Spleen (tissue), 11 donors: Measurements from ENCODE around the gene DAPK3. TPM values are rescaled to one million over a fixed set of nuclear protein-coding genes. Genes with fewer than 3 reads are reported as not detected.

Experiments
- DNase-seq: peaks from one replicate; pipeline ENCODE4 v3.0.0-alpha.2; 2020
- H3K27ac ChIP-seq, 8 donors: fragments of 200-600 bp; sonication (generic) in 7 of 8; 1 replicate in 4 of 8; 2 replicates in 4 of 8; pipeline versions ENCODE4 v1.5.0 to v1.8.0; 2016 to 2021; ENCODE audit warnings: inconsistent platforms in 4 of 8, mild to moderate bottlenecking in 4 of 8, moderate library complexity in 1 of 8
- H3K27me3 ChIP-seq, 7 donors: fragments of 200-600 bp; sonication (generic) in 6 of 7; replicated peaks in 1 of 7; 1 replicate in 4 of 7; 2 replicates in 3 of 7; pipeline versions ENCODE4 v1.5.0 to v1.8.0; 2016 to 2021; ENCODE audit warnings: inconsistent platforms in 3 of 7, mild to moderate bottlenecking in 1 of 7
- H3K36me3 ChIP-seq, 6 donors: fragments of 200-600 bp; sonication (generic) in 5 of 6; 1 replicate in 4 of 6; 2 replicates in 2 of 6; pipeline versions ENCODE4 v1.5.0 to v1.8.0; 2016 to 2021; ENCODE audit warnings: inconsistent platforms in 2 of 6
- H3K4me1 ChIP-seq, 6 donors: fragments of 200-600 bp; sonication (generic) in 5 of 6; 1 replicate in 3 of 6; 2 replicates in 3 of 6; pipeline versions ENCODE4 v1.5.0 to v1.8.0; 2016 to 2021; ENCODE audit warnings: inconsistent platforms in 3 of 6
- H3K4me3 ChIP-seq, 8 donors: fragments of 200-600 bp; sonication (generic) in 7 of 8; 1 replicate in 4 of 8; 2 replicates in 4 of 8; pipeline versions ENCODE4 v1.5.0 to v1.8.0; 2016 to 2021; ENCODE audit warnings: inconsistent platforms in 4 of 8, mild to moderate bottlenecking in 4 of 8, moderate library complexity in 2 of 8
- H3K9me3 ChIP-seq, 8 donors: fragments of 200-600 bp; sonication (generic) in 7 of 8; 1 replicate in 4 of 8; 2 replicates in 4 of 8; pipeline versions ENCODE4 v1.5.0 to v1.8.0; 2016 to 2021; ENCODE audit warnings: inconsistent platforms in 4 of 8
- POLR2A ChIP-seq, 3 donors: fragments of 450-650 bp; IDR thresholded peaks; one replicate each; pipeline ENCODE4 v1.5.1; 2017; ENCODE audit warnings: antibody characterized with exemption in 3 of 3, mild to moderate bottlenecking in 1 of 3
- POLR2AphosphoS5 ChIP-seq, 3 donors: sonication (generic); formaldehyde crosslinking; IDR thresholded peaks; one replicate each; pipeline ENCODE4 v1.5.1; 2017; ENCODE audit warnings: antibody characterized with exemption in 3 of 3
- WGBS, 5 donors: extraction: QIAGEN DNeasy Blood & Tissue Kit in 3 of 5; methylation state at CpG; one replicate each; pipeline versions ENCODE4 v1.1.5 to v1.1.7; 2013 to 2018; 5-methylcytosine and 5-hydroxymethylcytosine counted together
- intact Hi-C: fragments of 100-400 bp; cut with DNase I; formaldehyde crosslinking; loops from one replicate; pipeline ENCODE4 v1.15.0; 2023; ENCODE audit warnings: low total_unique reads
- polyA plus RNA-seq, 3 donors: library from polyadenylated mRNA; stranded (reverse); fragments of 200-250 nt; gene quantifications; one replicate each; pipeline ENCODE4 v1.2.1, GENCODE V29; 2013
- total RNA-seq, 7 donors: library from RNA; depleted of rRNA in 3 of 7; stranded (reverse); fragments of >200 nt in 3 of 7; fragmentation: NEBNext Ultra II Directional in 4 of 7; extraction: Animal tissue kit (Norgen Biotek cat#: 25700) in 4 of 7; gene quantifications; one replicate each; pipeline versions ENCODE4 v1.1.0 to v1.2.1, GENCODE V29; 2016 to 2021
- TF ChIP-seq, protein P1 (sequence below), 11 experiments: fragments of 200-600 bp in 7 of 11; fragments of 450-650 bp in 4 of 11; sonication (generic) in 4 of 11; IDR thresholded peaks in 8 of 11; conservative IDR thresholded peaks in 3 of 11; 1 replicate in 7 of 11; 2 replicates in 4 of 11; pipeline versions ENCODE4 v1.4.0 to v1.8.0; 2016 to 2021; ENCODE audit warnings: antibody characterized with exemption in 11 of 11, inconsistent platforms in 4 of 11, mild to moderate bottlenecking in 1 of 11
- donor health status: healthy with polysubstance abuse.
- donor health status: DM: no; HTN: no; CAD: no; lungs with moderate emphysema.
- donor health status: DM: no; HTN: no; CAD: no.
- donor health status: Bipolar disorder and iron deficiency.
- donor health status: healthy.
- donor health status: DM: no; HTN: no; CAD: no.
- donor health status: DM: yes; HTN: yes; CAD: no.

Gene DAPK3
- total and polyA plus RNA-seq, 10 donors, result 26.5 to 68.8 (median 46.1) TPM

DNA sequence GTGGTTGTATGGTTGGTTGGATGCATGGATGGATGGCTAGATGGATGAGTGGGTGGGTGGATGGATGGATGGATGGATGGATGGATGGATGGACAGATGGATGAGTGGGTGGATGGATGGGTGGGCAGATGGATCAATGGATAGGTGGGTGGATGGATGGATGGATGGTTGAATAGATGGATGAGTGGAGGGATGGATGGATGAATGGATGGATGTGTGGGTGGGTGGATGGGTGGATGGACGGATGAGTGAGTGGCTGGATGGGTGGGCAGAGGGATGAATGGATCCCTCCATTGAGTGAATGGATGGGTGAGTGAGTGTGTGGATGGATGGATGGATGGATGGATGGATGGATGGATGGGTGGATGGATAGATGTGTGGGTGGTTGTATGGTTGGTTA is 47.0 kb downstream of the DAPK3 start:
- Histone ChIP-seq H3K27ac (no peak overlapping the region), H3K9me3 (peaks cover 0 to 41% (median 29%) of the 10 kb centered on the region in 8 donors), H3K4me3 (no peak overlapping the region), H3K36me3 (no peaks in the 10 kb centered on the region), H3K27me3 (peaks cover 0 to 6% (median 0%) of the 10 kb centered on the region in 7 donors), H3K4me1 (no peaks in the 10 kb centered on the region)
- intact Hi-C loops, result loop anchor here (5.0 kb wide), 1 partner anchor 228 kb away; the partner anchor contains the start of gene CREB3L3
- no peak for DNase-seq
- TF ChIP-seq POLR2AphosphoS5 (IDR thresholded peaks at IDR 0.05) (no peak), POLR2A (IDR thresholded peaks at IDR 0.05) (no peak)
- TF ChIP-seq, protein P1, sequence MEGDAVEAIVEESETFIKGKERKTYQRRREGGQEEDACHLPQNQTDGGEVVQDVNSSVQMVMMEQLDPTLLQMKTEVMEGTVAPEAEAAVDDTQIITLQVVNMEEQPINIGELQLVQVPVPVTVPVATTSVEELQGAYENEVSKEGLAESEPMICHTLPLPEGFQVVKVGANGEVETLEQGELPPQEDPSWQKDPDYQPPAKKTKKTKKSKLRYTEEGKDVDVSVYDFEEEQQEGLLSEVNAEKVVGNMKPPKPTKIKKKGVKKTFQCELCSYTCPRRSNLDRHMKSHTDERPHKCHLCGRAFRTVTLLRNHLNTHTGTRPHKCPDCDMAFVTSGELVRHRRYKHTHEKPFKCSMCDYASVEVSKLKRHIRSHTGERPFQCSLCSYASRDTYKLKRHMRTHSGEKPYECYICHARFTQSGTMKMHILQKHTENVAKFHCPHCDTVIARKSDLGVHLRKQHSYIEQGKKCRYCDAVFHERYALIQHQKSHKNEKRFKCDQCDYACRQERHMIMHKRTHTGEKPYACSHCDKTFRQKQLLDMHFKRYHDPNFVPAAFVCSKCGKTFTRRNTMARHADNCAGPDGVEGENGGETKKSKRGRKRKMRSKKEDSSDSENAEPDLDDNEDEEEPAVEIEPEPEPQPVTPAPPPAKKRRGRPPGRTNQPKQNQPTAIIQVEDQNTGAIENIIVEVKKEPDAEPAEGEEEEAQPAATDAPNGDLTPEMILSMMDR (IDR thresholded peaks at IDR 0.05 in 8 of 11, conservative IDR thresholded peaks at IDR 0.05 in 3 of 11), result no peak
- WGBS, 5 donors, result 80 to 95% (median 88%) methylated on average over 1 of the region's 1 CpG

DNA sequence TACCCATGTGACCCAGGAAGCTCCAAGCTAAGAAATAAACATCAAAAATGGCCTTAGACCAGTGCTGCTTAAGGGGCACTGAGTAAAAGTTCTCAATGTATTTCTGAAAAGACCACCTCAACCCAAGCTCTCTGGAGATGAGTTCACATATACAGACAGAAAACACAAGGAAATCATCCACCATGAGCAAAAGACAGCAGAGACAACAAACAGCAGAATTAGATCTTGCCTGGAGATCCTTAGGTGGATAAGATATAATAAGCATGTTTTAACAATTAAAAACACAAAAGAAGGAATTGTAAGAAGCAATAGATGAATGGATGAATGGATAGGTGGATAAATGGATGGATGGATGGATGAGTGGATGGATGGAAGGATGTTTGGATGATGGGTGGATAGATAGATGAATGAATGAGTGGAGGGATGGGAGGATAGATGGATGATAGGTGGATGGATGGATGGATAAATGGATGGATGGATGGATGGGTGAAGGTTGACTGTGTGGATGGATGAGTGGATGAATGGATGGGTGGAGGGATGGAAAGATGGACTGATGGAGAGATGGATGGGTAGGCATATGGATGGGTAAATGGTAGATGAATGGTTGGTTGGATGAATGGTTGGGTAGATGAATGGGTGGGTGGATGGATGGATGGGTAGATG is 47.7 kb downstream of the DAPK3 start:
- Histone ChIP-seq H3K36me3 (no peaks in the 10 kb centered on the region), H3K4me3 (no peak overlapping the region), H3K27ac (no peak overlapping the region), H3K9me3 (peaks cover 0 to 41% (median 29%) of the 10 kb centered on the region in 8 donors), H3K27me3 (peaks cover 0 to 6% (median 0%) of the 10 kb centered on the region in 7 donors), H3K4me1 (no peaks in the 10 kb centered on the region)
- TF ChIP-seq POLR2A (IDR thresholded peaks at IDR 0.05) (no peak), POLR2AphosphoS5 (IDR thresholded peaks at IDR 0.05) (no peak)
- TF ChIP-seq, protein P1 (IDR thresholded peaks at IDR 0.05 in 8 of 11, conservative IDR thresholded peaks at IDR 0.05 in 3 of 11), result no peak
- DNase-seq, result no peak
- intact Hi-C loops, result loop anchor here (5.0 kb wide), 1 partner anchor 229 kb away; the partner anchor contains the start of gene CREB3L3

DNA sequence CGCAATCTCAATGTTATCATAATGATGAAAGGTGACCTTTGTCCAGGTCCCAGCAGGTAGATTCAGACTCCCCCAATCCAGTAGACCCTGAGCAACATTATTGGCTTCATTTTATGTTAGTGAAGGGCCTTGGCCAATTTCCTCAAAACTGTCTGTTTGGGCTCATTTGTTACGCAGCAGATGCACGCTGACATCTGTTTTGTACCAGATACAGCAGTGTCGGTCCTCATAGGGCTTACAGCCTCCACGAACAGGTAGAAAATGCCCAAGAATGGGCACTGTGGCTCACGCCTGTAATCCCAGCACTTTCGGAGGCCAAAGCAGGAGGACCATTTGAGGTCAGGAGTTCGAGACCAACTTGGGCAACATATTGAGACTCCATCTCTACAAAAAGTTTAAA is 51.1 kb downstream of the DAPK3 start:
- DNase-seq, result no peak
- no peaks in the 10 kb centered on the region for H3K4me1 ChIP-seq
- H3K9me3 ChIP-seq, result peaks cover 0 to 41% (median 30%) of the 10 kb centered on the region in 8 donors
- H3K27ac ChIP-seq, result no peak overlapping the region
- H3K36me3 ChIP-seq, result no peaks in the 10 kb centered on the region
- intact Hi-C loops, result loop anchor here (5.0 kb wide), 1 partner anchor 233 kb away; the partner anchor contains the start of gene CREB3L3
- no peak overlapping the region for H3K4me3 ChIP-seq
- TF ChIP-seq POLR2A (IDR thresholded peaks at IDR 0.05) (no peak), POLR2AphosphoS5 (IDR thresholded peaks at IDR 0.05) (no peak)
- TF ChIP-seq, protein P1 (IDR thresholded peaks at IDR 0.05 in 8 of 11, conservative IDR thresholded peaks at IDR 0.05 in 3 of 11), result no peak
- WGBS, 5 donors, result 92 to 97% (median 93%) methylated on average over 8 of the region's 8 CpGs
- H3K27me3 ChIP-seq, result peaks cover 0 to 13% (median 0%) of the 10 kb centered on the region in 7 donors

DNA sequence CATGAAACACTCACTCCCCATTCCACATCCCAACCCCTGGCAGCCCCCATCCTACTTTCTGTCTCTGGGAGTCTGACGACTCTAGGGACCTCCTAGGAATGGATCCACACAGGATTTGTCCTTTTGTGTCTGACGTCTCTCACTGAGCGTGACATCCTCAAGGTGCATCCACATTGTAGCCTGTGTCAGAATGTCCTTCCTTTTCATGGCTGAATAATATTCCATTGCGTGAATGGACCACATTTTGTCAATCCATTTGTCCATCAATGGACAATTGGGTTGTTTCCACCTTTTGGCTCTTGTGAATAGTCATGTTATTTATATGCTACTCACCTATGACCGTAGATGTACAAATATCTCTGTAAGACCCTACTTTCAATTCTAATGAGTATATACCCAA is 54.9 kb downstream of the DAPK3 start:
- Histone ChIP-seq H3K36me3 (no peaks in the 10 kb centered on the region), H3K27me3 (peaks cover 0 to 13% (median 0%) of the 10 kb centered on the region in 7 donors), H3K9me3 (peaks cover 0 to 13% (median 7%) of the 10 kb centered on the region in 8 donors), H3K27ac (no peak overlapping the region), H3K4me1 (no peaks in the 10 kb centered on the region), H3K4me3 (no peak overlapping the region)
- DNase-seq, result no peak
- TF ChIP-seq POLR2A (IDR thresholded peaks at IDR 0.05) (no peak), POLR2AphosphoS5 (IDR thresholded peaks at IDR 0.05) (no peak)
- TF ChIP-seq, protein P1 (IDR thresholded peaks at IDR 0.05 in 8 of 11, conservative IDR thresholded peaks at IDR 0.05 in 3 of 11), result no peak
- intact Hi-C loops, result no loop called here
- 88 to 96% (median 92%) methylated on average over 5 of the region's 5 CpGs for WGBS, 5 donors
